Measurements from ENCODE around the gene WT1. TPM values are rescaled to one million over a fixed set of nuclear protein-coding genes. Genes with fewer than 3 reads are reported as not detected.

Gene WT1
- total and polyA plus RNA-seq, 2 of the 4 experiments (the other 2 are of a cell fraction), result not detected

DNA sequence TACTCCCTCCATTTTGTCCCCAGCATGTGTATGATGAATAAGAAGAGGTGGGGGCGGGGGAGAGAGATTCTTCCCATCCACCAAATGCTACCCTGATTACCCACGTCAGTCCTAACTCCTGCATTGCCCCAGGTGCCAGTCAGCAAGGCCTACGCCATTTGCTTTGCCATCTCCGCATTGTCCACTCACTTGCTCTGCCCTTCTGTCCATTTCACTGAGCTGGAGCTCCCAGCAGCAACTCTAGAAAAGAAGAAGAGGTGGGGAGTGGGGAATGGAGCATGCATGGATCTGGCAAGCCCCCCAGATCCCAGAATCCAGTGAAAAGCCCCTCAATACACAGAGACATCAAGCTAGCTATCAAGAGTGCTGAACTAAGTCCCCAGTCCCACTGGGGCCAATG, 19.0 kb downstream of the WT1 start:
- H3K9me3 ChIP-seq (ENCODE audit: control insufficient read depth, insufficient read depth, low read length), result no peaks in the 10 kb centered on the region
- H3K23ac ChIP-seq (ENCODE audit: low read depth, low read length), result no peak overlapping the region
- H4K91ac ChIP-seq (ENCODE audit: insufficient read depth, low read depth, low read length), result no peak overlapping the region
- CTCF ChIA-PET, result no interaction called here
- WGBS, 2 experiments (ENCODE audit: extremely low coverage in 2 of 2, insufficient read length in 1 of 2), result no CpG with 5 or more reads among the region's 4 CpGs
- H3K4me2 ChIP-seq (ENCODE audit: low read depth, low read length), result no peak overlapping the region
- H3K9ac ChIP-seq (ENCODE audit: low read depth, low read length), result no peak overlapping the region
- no peak overlapping the region for H3K4me3 ChIP-seq (ENCODE audit: insufficient read depth, low read depth, low read length)
- no peak overlapping the region for H3K56ac ChIP-seq (ENCODE audit: extremely low read depth, insufficient read depth, low read length)
- H3K4me1 ChIP-seq (ENCODE audit: control insufficient read depth, insufficient read depth, low read length), result no peaks in the 10 kb centered on the region
- no peak overlapping the region for H2AFZ ChIP-seq (replicated peaks; ENCODE audit: low read length, poor library complexity)
- H3K18ac ChIP-seq (ENCODE audit: low read depth, low read length), result no peak overlapping the region
- no peak overlapping the region for H4K5ac ChIP-seq (ENCODE audit: low read depth, low read length)
- H3K79me1 ChIP-seq (ENCODE audit: low read depth in 1 of 2, low read length in 2 of 2), result no peaks in the 10 kb centered on the region
- H2AK5ac ChIP-seq (ENCODE audit: low read depth, low read length), result no peak overlapping the region
- no TSS peak for BruUV-seq (replicated peaks)
- H3K27me3 ChIP-seq (ENCODE audit: control insufficient read depth, insufficient read depth, low read length), result peaks cover 10% of the 10 kb centered on the region
- DNase-seq, result no peak
- in situ Hi-C loops (cut with MboI; ENCODE audit: low sequenced_read_pairs) (no loop called here), dilution Hi-C loops (cut with HindIII; ENCODE audit: low sequenced_read_pairs, unreplicated experiment) (no loop called here), intact Hi-C loops (cut with micrococcal nuclease) (no loop called here)
- H2BK5ac ChIP-seq (ENCODE audit: low read depth, low read length, poor library complexity, severe bottlenecking), result no peak overlapping the region
- no peak overlapping the region for H3K14ac ChIP-seq (replicated peaks; ENCODE audit: low read depth, low read length)
- POLR2A ChIA-PET (ENCODE audit: unreplicated experiment), result no interaction called here
- no peaks in the 10 kb centered on the region for H3K9me1 ChIP-seq (ENCODE audit: insufficient read depth, low read length)
- H2BK120ac ChIP-seq (ENCODE audit: low read depth, low read length), result no peak overlapping the region
- TF ChIP-seq FOS (IDR thresholded peaks at IDR 0.05; ENCODE audit: low read depth, low read length) (no peak), MAFK (IDR thresholded peaks at IDR 0.05; ENCODE audit: low read depth, low read length) (no peak), RFX5 (IDR thresholded peaks at IDR 0.05; ENCODE audit: low read depth, low read length) (no peak), CEBPB (IDR thresholded peaks at IDR 0.05; ENCODE audit: low read depth, low read length) (no peak), MAZ (IDR thresholded peaks at IDR 0.05; ENCODE audit: borderline replicate concordance, low read depth, low read length) (no peak), BHLHE40 (IDR thresholded peaks at IDR 0.05; ENCODE audit: low read depth, low read length) (no peak), POLR2A (IDR thresholded peaks at IDR 0.05; ENCODE audit: low read depth, low read length) (no peak), RAD21 (IDR thresholded peaks at IDR 0.05; ENCODE audit: low read length) (no peak), MXI1 (IDR thresholded peaks at IDR 0.05; ENCODE audit: borderline replicate concordance, low read depth, low read length) (no peak)
- TF ChIP-seq, protein P1, sequence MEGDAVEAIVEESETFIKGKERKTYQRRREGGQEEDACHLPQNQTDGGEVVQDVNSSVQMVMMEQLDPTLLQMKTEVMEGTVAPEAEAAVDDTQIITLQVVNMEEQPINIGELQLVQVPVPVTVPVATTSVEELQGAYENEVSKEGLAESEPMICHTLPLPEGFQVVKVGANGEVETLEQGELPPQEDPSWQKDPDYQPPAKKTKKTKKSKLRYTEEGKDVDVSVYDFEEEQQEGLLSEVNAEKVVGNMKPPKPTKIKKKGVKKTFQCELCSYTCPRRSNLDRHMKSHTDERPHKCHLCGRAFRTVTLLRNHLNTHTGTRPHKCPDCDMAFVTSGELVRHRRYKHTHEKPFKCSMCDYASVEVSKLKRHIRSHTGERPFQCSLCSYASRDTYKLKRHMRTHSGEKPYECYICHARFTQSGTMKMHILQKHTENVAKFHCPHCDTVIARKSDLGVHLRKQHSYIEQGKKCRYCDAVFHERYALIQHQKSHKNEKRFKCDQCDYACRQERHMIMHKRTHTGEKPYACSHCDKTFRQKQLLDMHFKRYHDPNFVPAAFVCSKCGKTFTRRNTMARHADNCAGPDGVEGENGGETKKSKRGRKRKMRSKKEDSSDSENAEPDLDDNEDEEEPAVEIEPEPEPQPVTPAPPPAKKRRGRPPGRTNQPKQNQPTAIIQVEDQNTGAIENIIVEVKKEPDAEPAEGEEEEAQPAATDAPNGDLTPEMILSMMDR (conservative IDR thresholded peaks at IDR 0.05; ENCODE audit: low read depth, low read length), result no peak
- TF ChIP-seq, protein P2, sequence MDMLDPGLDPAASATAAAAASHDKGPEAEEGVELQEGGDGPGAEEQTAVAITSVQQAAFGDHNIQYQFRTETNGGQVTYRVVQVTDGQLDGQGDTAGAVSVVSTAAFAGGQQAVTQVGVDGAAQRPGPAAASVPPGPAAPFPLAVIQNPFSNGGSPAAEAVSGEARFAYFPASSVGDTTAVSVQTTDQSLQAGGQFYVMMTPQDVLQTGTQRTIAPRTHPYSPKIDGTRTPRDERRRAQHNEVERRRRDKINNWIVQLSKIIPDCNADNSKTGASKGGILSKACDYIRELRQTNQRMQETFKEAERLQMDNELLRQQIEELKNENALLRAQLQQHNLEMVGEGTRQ (IDR thresholded peaks at IDR 0.05; ENCODE audit: low read depth, low read length), result no peak
- H4K20me1 ChIP-seq (ENCODE audit: insufficient read depth, low read length), result no peaks in the 10 kb centered on the region
- H3K36me3 ChIP-seq (ENCODE audit: control insufficient read depth, insufficient read depth, low read length), result no peaks in the 10 kb centered on the region
- H4K8ac ChIP-seq (ENCODE audit: low read depth in 2 of 2, low read length in 2 of 2), result no peak overlapping the region
- H3K27ac ChIP-seq (ENCODE audit: insufficient read depth, low read length), result no peak overlapping the region
- no peak overlapping the region for H3K4ac ChIP-seq (ENCODE audit: low read depth, low read length)
- H2AK9ac ChIP-seq (replicated peaks; ENCODE audit: low read depth, low read length, poor library complexity), result no peak overlapping the region
- H2BK15ac ChIP-seq (ENCODE audit: low read depth, low read length), result no peak overlapping the region
- no peak for ATAC-seq (ENCODE audit: low read depth)
- no peak overlapping the region for H2BK20ac ChIP-seq (ENCODE audit: low read depth, low read length)
